BJ (cell line): ENCODE data around the gene HIP1. TPM values are rescaled to one million over a fixed set of nuclear protein-coding genes. Genes with fewer than 3 reads are reported as not detected.
"Not testable (repeated sequence)": the region's sequence is repeated elsewhere in the genome, so short reads cannot be mapped to it uniquely, and the experiment has no call there.

Experiments used
- CTCF ChIA-PET: fragments of 350-600 bp; formaldehyde crosslinking; extraction: SDS; loops from one replicate; lab custom pipeline; 2021; ENCODE audit warnings: antibody characterized with exemption, inconsistent platforms; lab: Yijun Ruan, JAX
- POLR2A ChIA-PET: fragments of 300-600 bp; sonication (Branson Sonifier 250); formaldehyde crosslinking; extraction: SDS; loops from one replicate; lab custom pipeline; 2021; ENCODE audit warnings: antibody characterized with exemption; lab: Charles Lee
- DNase-seq: peaks from one replicate; pipeline ENCODE4 v3.0.0-alpha.2; 2011; ENCODE audit warnings: low read depth
- H3K27me3 ChIP-seq: 2 replicates; pipeline ENCODE4 v1.6.0; 2011; ENCODE audit warnings: low read length; ENCODE audit not compliant: control insufficient read depth, insufficient read depth
- H3K36me3 ChIP-seq: 2 replicates; pipeline ENCODE4 v1.5.1; 2011; ENCODE audit warnings: low read length; ENCODE audit not compliant: control insufficient read depth, insufficient read depth
- H3K4me3 ChIP-seq: 2 replicates; pipeline ENCODE4 v1.5.1; 2011; ENCODE audit warnings: low read depth, mild to moderate bottlenecking, control low read depth, low read length
- polyA plus RNA-seq: library from polyadenylated mRNA; depleted of rRNA; stranded (reverse); fragments of >200 nt; gene quantifications from 2 replicates; pipeline ENCODE4 v1.2.3, GENCODE V29; 2011
- TF ChIP-seq, protein P1 (sequence below): IDR thresholded peaks from 2 replicates; pipeline ENCODE4 v1.5.1; 2011; ENCODE audit warnings: low read depth, mild to moderate bottlenecking, control low read depth, inconsistent platforms, low read length, moderate library complexity; ENCODE audit not compliant: insufficient read depth

The HIP1 gene
- polyA plus RNA-seq, 1 experiment, result 7.5 TPM

DNA sequence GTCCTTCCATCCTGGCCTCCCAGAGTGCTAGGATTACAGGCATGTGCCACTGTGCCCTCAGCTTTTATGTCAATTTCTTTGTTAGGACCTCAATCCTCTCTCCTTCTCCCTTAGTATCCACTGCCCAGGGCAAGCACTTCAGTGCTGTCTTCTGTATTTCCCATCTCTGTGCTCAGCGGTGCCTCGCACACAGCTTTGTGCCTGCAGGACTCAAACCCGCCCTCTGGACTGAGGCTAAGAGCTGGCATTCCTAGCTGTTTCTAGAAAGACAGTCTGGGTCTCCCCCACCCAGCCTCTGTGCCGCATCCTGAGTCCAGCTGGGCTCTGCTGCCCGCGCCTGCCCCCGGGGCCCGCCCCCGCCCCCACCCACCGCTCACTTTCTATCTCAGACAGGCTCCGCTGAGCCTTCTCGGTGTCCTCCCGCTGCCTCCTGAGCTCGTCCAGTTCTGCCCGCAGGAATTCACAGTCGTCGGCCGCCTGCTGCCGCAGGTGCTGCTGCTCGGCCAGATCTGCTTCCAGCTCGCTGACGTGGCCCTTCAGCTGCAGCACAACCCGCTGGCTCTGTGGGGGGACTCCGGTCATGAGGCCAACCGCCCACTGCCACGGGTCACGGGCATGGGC, 179.3 kb downstream of the HIP1 start:
- POLR2A ChIA-PET, result no interaction called here
- H3K36me3 ChIP-seq, result peaks cover 7% of the 10 kb centered on the region
- TF ChIP-seq, protein P1, sequence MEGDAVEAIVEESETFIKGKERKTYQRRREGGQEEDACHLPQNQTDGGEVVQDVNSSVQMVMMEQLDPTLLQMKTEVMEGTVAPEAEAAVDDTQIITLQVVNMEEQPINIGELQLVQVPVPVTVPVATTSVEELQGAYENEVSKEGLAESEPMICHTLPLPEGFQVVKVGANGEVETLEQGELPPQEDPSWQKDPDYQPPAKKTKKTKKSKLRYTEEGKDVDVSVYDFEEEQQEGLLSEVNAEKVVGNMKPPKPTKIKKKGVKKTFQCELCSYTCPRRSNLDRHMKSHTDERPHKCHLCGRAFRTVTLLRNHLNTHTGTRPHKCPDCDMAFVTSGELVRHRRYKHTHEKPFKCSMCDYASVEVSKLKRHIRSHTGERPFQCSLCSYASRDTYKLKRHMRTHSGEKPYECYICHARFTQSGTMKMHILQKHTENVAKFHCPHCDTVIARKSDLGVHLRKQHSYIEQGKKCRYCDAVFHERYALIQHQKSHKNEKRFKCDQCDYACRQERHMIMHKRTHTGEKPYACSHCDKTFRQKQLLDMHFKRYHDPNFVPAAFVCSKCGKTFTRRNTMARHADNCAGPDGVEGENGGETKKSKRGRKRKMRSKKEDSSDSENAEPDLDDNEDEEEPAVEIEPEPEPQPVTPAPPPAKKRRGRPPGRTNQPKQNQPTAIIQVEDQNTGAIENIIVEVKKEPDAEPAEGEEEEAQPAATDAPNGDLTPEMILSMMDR, result no peak
- peaks cover 14% of the 10 kb centered on the region for H3K27me3 ChIP-seq
- no peak for DNase-seq
- CTCF ChIA-PET, result interaction anchor here (2.4 kb wide), 1 partner anchor 9 kb away, joined by 6 read pairs; no protein-coding TSS in a partner anchor
- no peak overlapping the region for H3K4me3 ChIP-seq

DNA sequence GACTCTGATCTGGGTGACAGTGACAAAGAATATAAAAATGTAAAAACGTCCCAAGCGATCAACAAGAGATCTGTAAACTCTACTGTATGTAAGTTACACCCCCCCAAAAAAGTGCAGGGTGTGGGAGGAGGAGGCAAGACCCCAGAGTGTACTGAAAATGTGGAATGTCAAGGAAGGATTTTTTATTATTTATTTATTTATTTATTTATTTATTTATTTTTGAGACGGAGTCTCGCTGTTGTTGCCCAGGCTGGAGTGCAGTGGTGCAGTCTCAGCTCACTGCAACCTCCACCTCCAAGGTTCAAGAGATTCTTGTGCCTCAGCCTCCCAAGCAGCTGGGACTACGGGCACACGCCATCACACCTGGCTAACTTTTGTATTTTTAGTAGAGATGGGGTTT, 181.9 kb downstream of the HIP1 start:
- DNase-seq, POLR2A ChIA-PET, H3K27me3 ChIP-seq, H3K36me3 ChIP-seq, CTCF ChIA-PET, H3K4me3 ChIP-seq: not testable (repeated sequence)

DNA sequence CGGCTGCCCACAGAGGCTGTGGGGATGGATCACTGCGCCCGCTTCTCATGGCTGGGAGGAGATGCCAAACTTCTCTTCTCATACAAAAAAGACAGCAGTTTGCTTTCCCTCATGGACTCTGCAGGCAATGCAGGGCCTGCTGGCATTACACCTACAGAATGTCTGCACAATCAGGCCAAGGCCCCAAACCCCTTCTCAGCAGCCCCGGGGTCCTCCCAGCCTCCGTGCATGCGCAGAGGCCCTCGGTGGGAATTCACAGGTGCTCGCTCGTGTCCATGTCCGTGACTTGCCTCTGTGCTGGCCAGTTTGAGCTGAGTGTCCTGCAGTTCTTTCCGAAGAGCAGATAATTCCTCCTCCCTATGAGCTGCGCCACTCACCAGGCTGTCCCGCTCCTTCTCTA, 183.0 kb downstream of the HIP1 start:
- no peak for DNase-seq
- TF ChIP-seq, protein P1, result no peak

DNA sequence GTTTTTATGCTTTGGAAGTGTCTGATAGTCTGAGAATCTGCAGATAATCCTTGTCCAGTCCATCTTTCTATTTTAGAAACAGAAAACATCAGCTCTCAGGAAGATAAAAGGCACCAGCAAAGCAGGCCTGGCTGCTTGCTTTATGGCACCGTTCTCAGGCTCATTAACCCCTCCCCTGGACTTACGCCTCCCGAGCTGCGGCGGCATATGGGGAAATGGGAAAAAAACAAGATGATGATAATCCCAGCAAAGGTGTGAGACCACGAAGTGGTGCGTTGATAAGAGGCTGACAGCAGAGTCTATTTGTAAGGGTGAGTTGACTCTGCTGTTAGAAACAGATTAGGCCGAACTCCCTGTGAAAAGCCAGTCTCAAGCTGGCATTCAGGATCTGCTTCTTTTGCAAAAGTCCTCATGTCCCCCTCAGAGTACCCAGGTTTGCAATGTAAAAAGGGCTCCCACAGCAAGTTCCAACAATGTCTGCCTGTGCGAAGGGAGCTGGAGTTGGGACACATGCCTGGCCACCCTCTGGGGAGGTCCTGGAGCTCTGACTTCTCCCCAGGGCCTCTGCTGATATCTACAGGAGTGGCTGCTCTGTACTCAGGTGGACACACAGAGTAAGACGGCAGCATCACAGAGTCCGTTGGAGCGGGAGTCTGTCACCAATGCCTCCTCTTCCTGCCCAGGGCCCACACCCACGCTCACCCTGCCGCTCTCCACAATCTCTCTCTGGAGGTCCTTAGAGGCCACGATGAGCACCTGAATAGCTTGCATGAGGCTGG, 192.3 kb downstream of the HIP1 start:
- CTCF ChIA-PET, result interaction anchor here (1.0 kb wide), 1 partner anchor 12 kb away, joined by 3 read pairs; no protein-coding TSS in a partner anchor

More for the DNA sequence above, 183.0 kb downstream of the HIP1 start:
- Histone ChIP-seq H3K4me3 (no peak overlapping the region), H3K27me3 (peaks cover 3% of the 10 kb centered on the region; the same call in 1 of the 2 replicates), H3K36me3 (peaks cover 2% of the 10 kb centered on the region; the same call in 1 of the 2 replicates)
- POLR2A ChIA-PET, result no interaction called here
- CTCF ChIA-PET, result no interaction called here

DNA sequence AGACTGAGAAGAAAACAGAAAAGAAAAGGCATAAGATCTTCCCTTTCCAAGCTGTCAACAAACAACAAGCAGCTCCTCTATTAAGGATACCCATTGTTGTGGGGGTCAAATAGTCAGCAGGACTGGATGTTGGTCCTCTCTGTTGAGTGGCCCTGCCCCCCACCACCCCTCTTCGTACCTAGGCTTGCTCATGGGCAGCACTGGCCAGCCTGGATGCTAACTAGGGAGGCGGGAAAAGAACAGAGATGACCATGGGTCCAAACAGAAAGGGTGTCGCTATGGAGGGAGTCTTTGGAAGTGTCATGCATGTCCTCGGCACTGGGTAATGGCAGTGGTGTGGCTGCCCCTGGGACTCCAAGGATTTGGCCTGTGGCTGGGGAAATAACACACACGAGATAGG, 201.0 kb downstream of the HIP1 start:
- peaks cover 3% of the 10 kb centered on the region; the same call in 1 of the 2 replicates for H3K36me3 ChIP-seq
- no peak overlapping the region for H3K4me3 ChIP-seq
- CTCF ChIA-PET, result no interaction called here
- POLR2A ChIA-PET, result no interaction called here
- DNase-seq, result no peak
- peaks cover 7% of the 10 kb centered on the region for H3K27me3 ChIP-seq
- TF ChIP-seq, protein P1, result no peak

More for the DNA sequence above, 192.3 kb downstream of the HIP1 start:
- Histone ChIP-seq H3K36me3 (0 out of 2 replicates have a peak, but pooled peaks cover 1% of the 10 kb centered on the region), H3K4me3 (no peak overlapping the region), H3K27me3 (no peaks in the 10 kb centered on the region)
- POLR2A ChIA-PET, result no interaction called here
- TF ChIP-seq, protein P1, result no peak
- no peak for DNase-seq
